Panc1 (cell line): ENCODE data around the gene PLPP4. TPM values are rescaled to one million over a fixed set of nuclear protein-coding genes. Genes with fewer than 3 reads are reported as not detected.
A peak's percentile ranks its signal among the peaks of the same experiment; 100 is the strongest.

Experiments
- ATAC-seq: fragments of 200-7000 bp; cut with Tn5 transposase; 2 replicates; pipeline ENCODE4 v1.9.1; 2020; ENCODE audit warnings: mild to moderate bottlenecking, moderate library complexity
- BruUV-seq: library from RNA; stranded (reverse); fragments of 400-500 nt; replicated peaks from 2 replicates; lab custom pipeline; 2021; lab: Mats Ljungman, UMichigan
- CTCF ChIA-PET: fragments of 300-600 bp; sonication (Branson Sonifier 250); formaldehyde crosslinking; loops from one replicate; lab custom pipeline; 2022; ENCODE audit warnings: antibody characterized with exemption; lab: Charles Lee
- POLR2A ChIA-PET: fragments of 300-600 bp; sonication (Branson Sonifier 250); formaldehyde crosslinking; loops from one replicate; lab custom pipeline; 2022; ENCODE audit warnings: antibody characterized with exemption; lab: Charles Lee
- DNase-seq: peaks from one replicate; pipeline ENCODE4 v3.0.0-alpha.2; 2010; ENCODE audit warnings: low read depth, low spot score
- H3K27ac ChIP-seq: 2 replicates; pipeline ENCODE4 v1.5.1; 2011; ENCODE audit warnings: mild to moderate bottlenecking, low read length, inconsistent platforms
- H3K27me3 ChIP-seq: fragments of 200-500 bp; sonication (Bioruptor generic); 2 replicates; pipeline ENCODE4 v1.6.0; 2014; ENCODE audit warnings: low read length, inconsistent platforms; ENCODE audit not compliant: control insufficient read depth, insufficient read depth
- H3K36me3 ChIP-seq: fragments of 200-500 bp; sonication (Bioruptor generic); 2 replicates; pipeline ENCODE4 v1.5.1; 2014; ENCODE audit warnings: inconsistent platforms, mild to moderate bottlenecking, low read length, moderate library complexity; ENCODE audit not compliant: control insufficient read depth, insufficient read depth
- H3K4me1 ChIP-seq: 2 replicates; pipeline ENCODE4 v1.5.1; 2011; ENCODE audit warnings: inconsistent platforms, mild to moderate bottlenecking, low read length, moderate library complexity; ENCODE audit not compliant: control insufficient read depth, insufficient read depth
- H3K4me3 ChIP-seq, 2 experiments: 2 replicates each; pipeline ENCODE4 v1.5.1; 2011 to 2012; ENCODE audit warnings: low read depth in 2 of 2, low read length in 2 of 2, mild to moderate bottlenecking in 2 of 2, inconsistent platforms in 1 of 2, moderate library complexity in 1 of 2
- H3K9me3 ChIP-seq: fragments of 200-500 bp; sonication (Bioruptor generic); 2 replicates; pipeline ENCODE4 v1.5.1; 2014; ENCODE audit warnings: low read depth, mild to moderate bottlenecking, inconsistent platforms, low read length, moderate library complexity; ENCODE audit not compliant: control insufficient read depth, insufficient read depth
- POLR2AphosphoS5 ChIP-seq: IDR thresholded peaks from 2 replicates; pipeline ENCODE4 v1.6.1; 2012; ENCODE audit warnings: mild to moderate bottlenecking, low read depth, low read length, moderate library complexity
- SIN3A ChIP-seq: IDR thresholded peaks from 2 replicates; pipeline ENCODE4 v1.6.1; 2012; ENCODE audit warnings: low read depth, mild to moderate bottlenecking, low read length, moderate library complexity, borderline replicate concordance; ENCODE audit not compliant: insufficient read depth
- TCF7L2 ChIP-seq: IDR thresholded peaks from 2 replicates; pipeline ENCODE4 v1.6.1; 2011; ENCODE audit warnings: mild to moderate bottlenecking, low read depth, low read length, inconsistent platforms
- in situ Hi-C: cut with HindIII; loops from 2 replicates; pipeline ENCODE4 v1.10.0; 2016; ENCODE audit warnings: low sequenced_read_pairs, low pct_unique_long_range_greater_than_20kb
- intact Hi-C: fragments of 100-400 bp; cut with micrococcal nuclease; formaldehyde crosslinking; loops from one replicate; pipeline ENCODE4 v1.10.0; 2022; ENCODE audit not compliant: unreplicated experiment
- total RNA-seq: library from RNA; stranded (reverse); gene quantifications from one replicate; pipeline ENCODE4 v1.2.1, GENCODE V29; 2021; ENCODE audit not compliant: unreplicated experiment
- TF ChIP-seq, protein P1 (sequence below): fragments of 450-650 bp; IDR thresholded peaks from 2 replicates; pipeline ENCODE4 v1.5.1; 2017; ENCODE audit warnings: mild to moderate bottlenecking
- TF ChIP-seq, protein P2 (sequence below), 2 experiments: IDR thresholded peaks; 2 replicates each; pipeline ENCODE4 v1.6.1; 2011 to 2012; ENCODE audit warnings: low read depth in 2 of 2, control low read depth in 1 of 2, low read length in 1 of 2, mild to moderate bottlenecking in 1 of 2, moderate library complexity in 1 of 2; ENCODE audit not compliant: insufficient read depth in 1 of 2

Gene PLPP4
- total RNA-seq, 1 experiment from 2014 or later, result 0.18 TPM

DNA sequence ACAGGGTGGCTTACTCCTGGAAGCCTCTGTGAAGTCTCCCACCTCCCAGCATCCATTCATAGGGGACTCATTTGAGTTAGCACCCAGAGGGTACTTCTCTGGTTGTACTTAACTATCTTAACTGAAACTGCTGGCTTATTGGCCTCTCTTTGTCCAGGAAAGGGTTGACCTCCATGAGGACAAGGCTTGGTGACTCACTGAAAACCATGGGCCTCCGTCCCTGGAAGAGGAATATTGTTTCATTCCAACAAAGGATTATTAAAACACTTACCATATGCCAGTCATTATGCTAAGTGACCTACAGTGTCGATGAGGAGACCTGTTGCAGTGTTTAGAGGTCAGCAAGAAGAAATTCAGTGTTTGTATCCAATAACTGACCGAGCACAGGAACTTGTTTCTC, 175.9 kb downstream of the PLPP4 start:
- Histone ChIP-seq H3K27ac (no peak overlapping the region), H3K4me3 (no peak overlapping the region), H3K27me3 (no peaks in the 10 kb centered on the region), H3K36me3 (no peaks in the 10 kb centered on the region), H3K4me1 (no peaks in the 10 kb centered on the region), H3K9me3 (no peaks in the 10 kb centered on the region)
- ATAC-seq (no peak), DNase-seq (no peak)
- intact Hi-C loops (no loop called here), in situ Hi-C loops (no loop called here)
- CTCF ChIA-PET, result no interaction called here
- BruUV-seq, result no TSS peak
- no peak for TF ChIP-seq TCF7L2
- TF ChIP-seq POLR2AphosphoS5, result no peak
- no peak for TF ChIP-seq SIN3A
- POLR2A ChIA-PET, result no interaction called here

DNA sequence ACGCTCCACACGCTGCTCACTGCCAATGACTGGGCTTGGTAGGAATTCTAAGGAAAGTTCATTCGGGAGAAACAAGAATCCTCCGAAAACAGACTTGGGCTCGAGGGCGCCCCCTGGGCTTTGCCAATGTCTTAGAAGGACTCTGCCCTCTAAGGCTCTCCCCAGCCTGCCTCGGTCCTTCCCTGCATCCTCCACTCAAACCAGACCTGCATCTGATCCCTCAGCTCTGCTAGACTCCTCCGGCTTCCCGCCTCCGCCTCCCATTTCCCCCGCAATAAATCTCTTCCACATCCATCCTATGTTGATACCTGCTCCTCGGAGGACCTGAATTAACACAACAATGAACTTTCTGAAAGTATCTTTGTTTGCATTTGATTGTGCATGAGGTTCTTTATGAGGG, 177.6 kb downstream of the PLPP4 start:
- intact Hi-C loops (no loop called here), in situ Hi-C loops (no loop called here)
- TF ChIP-seq SIN3A, result no peak
- TF ChIP-seq, protein P1, sequence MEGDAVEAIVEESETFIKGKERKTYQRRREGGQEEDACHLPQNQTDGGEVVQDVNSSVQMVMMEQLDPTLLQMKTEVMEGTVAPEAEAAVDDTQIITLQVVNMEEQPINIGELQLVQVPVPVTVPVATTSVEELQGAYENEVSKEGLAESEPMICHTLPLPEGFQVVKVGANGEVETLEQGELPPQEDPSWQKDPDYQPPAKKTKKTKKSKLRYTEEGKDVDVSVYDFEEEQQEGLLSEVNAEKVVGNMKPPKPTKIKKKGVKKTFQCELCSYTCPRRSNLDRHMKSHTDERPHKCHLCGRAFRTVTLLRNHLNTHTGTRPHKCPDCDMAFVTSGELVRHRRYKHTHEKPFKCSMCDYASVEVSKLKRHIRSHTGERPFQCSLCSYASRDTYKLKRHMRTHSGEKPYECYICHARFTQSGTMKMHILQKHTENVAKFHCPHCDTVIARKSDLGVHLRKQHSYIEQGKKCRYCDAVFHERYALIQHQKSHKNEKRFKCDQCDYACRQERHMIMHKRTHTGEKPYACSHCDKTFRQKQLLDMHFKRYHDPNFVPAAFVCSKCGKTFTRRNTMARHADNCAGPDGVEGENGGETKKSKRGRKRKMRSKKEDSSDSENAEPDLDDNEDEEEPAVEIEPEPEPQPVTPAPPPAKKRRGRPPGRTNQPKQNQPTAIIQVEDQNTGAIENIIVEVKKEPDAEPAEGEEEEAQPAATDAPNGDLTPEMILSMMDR, result peak; percentile 35
- no peak for TF ChIP-seq POLR2AphosphoS5
- TF ChIP-seq, protein P2, sequence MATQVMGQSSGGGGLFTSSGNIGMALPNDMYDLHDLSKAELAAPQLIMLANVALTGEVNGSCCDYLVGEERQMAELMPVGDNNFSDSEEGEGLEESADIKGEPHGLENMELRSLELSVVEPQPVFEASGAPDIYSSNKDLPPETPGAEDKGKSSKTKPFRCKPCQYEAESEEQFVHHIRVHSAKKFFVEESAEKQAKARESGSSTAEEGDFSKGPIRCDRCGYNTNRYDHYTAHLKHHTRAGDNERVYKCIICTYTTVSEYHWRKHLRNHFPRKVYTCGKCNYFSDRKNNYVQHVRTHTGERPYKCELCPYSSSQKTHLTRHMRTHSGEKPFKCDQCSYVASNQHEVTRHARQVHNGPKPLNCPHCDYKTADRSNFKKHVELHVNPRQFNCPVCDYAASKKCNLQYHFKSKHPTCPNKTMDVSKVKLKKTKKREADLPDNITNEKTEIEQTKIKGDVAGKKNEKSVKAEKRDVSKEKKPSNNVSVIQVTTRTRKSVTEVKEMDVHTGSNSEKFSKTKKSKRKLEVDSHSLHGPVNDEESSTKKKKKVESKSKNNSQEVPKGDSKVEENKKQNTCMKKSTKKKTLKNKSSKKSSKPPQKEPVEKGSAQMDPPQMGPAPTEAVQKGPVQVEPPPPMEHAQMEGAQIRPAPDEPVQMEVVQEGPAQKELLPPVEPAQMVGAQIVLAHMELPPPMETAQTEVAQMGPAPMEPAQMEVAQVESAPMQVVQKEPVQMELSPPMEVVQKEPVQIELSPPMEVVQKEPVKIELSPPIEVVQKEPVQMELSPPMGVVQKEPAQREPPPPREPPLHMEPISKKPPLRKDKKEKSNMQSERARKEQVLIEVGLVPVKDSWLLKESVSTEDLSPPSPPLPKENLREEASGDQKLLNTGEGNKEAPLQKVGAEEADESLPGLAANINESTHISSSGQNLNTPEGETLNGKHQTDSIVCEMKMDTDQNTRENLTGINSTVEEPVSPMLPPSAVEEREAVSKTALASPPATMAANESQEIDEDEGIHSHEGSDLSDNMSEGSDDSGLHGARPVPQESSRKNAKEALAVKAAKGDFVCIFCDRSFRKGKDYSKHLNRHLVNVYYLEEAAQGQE (IDR thresholded peaks at IDR 0.05; ENCODE audit: insufficient read depth in 1 of 2, low read depth in 2 of 2, low read length in 1 of 2), result no peak
- no peak for TF ChIP-seq TCF7L2
- no peaks in the 10 kb centered on the region for H3K4me1 ChIP-seq
- ATAC-seq (no peak), DNase-seq (no peak)
- ChIA-PET POLR2A (no interaction called here), CTCF (no interaction called here)
- H3K27me3 ChIP-seq, result no peaks in the 10 kb centered on the region
- no peaks in the 10 kb centered on the region for H3K9me3 ChIP-seq
- no peak overlapping the region for H3K27ac ChIP-seq
- no peak overlapping the region for H3K4me3 ChIP-seq
- no TSS peak for BruUV-seq
- H3K36me3 ChIP-seq, result no peaks in the 10 kb centered on the region
